Parathyroid adenoma (tissue), 2 donors: ENCODE results near the gene RALGAPA1.

Source experiments
- H2AFZ ChIP-seq: fragments of 300-600 bp; sonication (generic); one replicate; pipeline ENCODE4 v1.7.0; 2017; ENCODE audit warnings: antibody characterized with exemption, mild to moderate bottlenecking
- H3K27ac ChIP-seq: fragments of 300-600 bp; sonication (generic); one replicate; pipeline ENCODE4 v1.7.0; 2017
- H3K27me3 ChIP-seq: fragments of 300-600 bp; sonication (generic); one replicate; pipeline ENCODE4 v1.7.0; 2017; ENCODE audit warnings: low read length; ENCODE audit not compliant: control insufficient read depth, insufficient read depth
- H3K36me3 ChIP-seq: fragments of 300-600 bp; sonication (generic); one replicate; pipeline ENCODE4 v1.7.0; 2017; ENCODE audit warnings: low read length; ENCODE audit not compliant: control insufficient read depth, insufficient read depth
- H3K4me1 ChIP-seq: fragments of 300-600 bp; sonication (generic); one replicate; pipeline ENCODE4 v1.7.0; 2017; ENCODE audit warnings: control low read depth
- H3K4me2 ChIP-seq: fragments of 300-600 bp; sonication (generic); one replicate; pipeline ENCODE4 v1.7.0; 2017; ENCODE audit warnings: low read length
- H3K4me3 ChIP-seq: fragments of 300-600 bp; sonication (generic); one replicate; pipeline ENCODE4 v1.7.0; 2017; ENCODE audit warnings: low read depth, low read length
- H3K79me2 ChIP-seq: fragments of 300-600 bp; sonication (generic); one replicate; pipeline ENCODE4 v1.7.0; 2017; ENCODE audit warnings: control low read depth
- H3K9ac ChIP-seq: fragments of 300-600 bp; sonication (generic); one replicate; pipeline ENCODE4 v1.7.0; 2017; ENCODE audit warnings: mild to moderate bottlenecking
- H3K9me3 ChIP-seq: fragments of 300-600 bp; sonication (generic); one replicate; pipeline ENCODE4 v1.7.0; 2017; ENCODE audit warnings: low read length; ENCODE audit not compliant: control insufficient read depth
- TF ChIP-seq, protein P1 (sequence below): fragments of 300-600 bp; sonication (generic); IDR thresholded peaks from one replicate; pipeline ENCODE4 v1.7.0; 2017; ENCODE audit warnings: antibody characterized with exemption, mild to moderate bottlenecking
- donor health status: primary hyperparathyroidism.

RALGAPA1 gene

DNA sequence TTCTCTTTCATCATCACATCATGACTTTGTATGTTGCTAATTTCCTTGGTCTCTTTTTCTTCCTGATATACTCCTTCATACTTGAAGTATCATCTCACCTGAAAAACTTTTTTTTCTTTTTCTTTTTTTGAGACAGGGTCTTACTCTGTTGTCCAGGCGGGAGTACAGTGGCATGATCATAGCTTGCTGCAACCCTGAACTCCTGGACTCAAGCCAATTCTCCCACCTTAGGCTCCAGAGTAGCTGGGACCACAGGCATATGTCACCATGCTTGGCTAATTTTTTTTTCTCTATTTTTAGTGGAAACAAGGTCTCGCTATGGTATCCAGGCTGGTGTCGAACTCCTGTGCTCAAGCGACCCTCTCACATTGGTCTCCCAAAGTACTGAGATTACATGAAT lies 107.6 kb downstream of the RALGAPA1 start:
- H3K79me2 ChIP-seq: no peaks in the 10 kb centered on the region
- no peak overlapping the region for H3K9ac ChIP-seq
- H3K27me3 ChIP-seq: no peaks in the 10 kb centered on the region
- H3K4me3 ChIP-seq: no peak overlapping the region
- H3K4me1 ChIP-seq: no peaks in the 10 kb centered on the region
- no peak overlapping the region for H3K27ac ChIP-seq
- H3K9me3 ChIP-seq: no peaks in the 10 kb centered on the region
- no peak overlapping the region for H3K4me2 ChIP-seq
- H3K36me3 ChIP-seq: no peaks in the 10 kb centered on the region
- TF ChIP-seq, protein P1, sequence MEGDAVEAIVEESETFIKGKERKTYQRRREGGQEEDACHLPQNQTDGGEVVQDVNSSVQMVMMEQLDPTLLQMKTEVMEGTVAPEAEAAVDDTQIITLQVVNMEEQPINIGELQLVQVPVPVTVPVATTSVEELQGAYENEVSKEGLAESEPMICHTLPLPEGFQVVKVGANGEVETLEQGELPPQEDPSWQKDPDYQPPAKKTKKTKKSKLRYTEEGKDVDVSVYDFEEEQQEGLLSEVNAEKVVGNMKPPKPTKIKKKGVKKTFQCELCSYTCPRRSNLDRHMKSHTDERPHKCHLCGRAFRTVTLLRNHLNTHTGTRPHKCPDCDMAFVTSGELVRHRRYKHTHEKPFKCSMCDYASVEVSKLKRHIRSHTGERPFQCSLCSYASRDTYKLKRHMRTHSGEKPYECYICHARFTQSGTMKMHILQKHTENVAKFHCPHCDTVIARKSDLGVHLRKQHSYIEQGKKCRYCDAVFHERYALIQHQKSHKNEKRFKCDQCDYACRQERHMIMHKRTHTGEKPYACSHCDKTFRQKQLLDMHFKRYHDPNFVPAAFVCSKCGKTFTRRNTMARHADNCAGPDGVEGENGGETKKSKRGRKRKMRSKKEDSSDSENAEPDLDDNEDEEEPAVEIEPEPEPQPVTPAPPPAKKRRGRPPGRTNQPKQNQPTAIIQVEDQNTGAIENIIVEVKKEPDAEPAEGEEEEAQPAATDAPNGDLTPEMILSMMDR: no peak
- no peak overlapping the region for H2AFZ ChIP-seq

DNA sequence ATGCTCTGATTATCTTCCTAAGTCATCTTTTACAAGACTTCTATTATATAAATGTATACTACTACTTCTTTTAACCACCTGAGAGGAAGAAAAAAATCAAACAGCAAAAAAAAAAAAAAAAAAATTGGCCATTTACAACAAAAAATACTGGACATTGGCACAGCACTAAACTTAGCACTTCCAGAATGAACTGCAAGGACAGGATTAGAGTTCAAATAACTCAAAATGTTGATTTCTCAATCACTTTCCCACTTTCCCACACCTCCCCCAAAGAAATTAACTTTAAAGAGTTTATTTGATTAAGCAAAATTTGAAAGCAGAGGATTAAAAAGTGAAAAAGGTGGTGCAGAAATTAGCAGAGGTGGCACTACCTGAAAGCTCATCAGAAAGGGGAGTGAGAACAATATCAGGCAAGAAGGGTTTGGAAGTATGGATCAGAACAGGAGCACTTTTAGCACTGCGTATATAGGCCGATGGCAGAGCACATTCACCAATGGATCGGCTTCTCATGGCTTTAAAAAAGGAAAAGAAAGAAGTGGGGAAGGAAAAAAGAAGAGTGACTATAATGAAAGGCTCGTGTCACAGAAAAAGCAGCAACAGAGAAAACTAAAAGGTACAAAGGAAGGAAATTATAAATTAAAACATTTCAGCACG lies 109.2 kb downstream of the RALGAPA1 start:
- no peak overlapping the region for H3K4me3 ChIP-seq
- peaks cover 3% of the 10 kb centered on the region for H3K4me1 ChIP-seq
- TF ChIP-seq, protein P1: no peak
- H3K27me3 ChIP-seq: no peaks in the 10 kb centered on the region
- no peaks in the 10 kb centered on the region for H3K9me3 ChIP-seq
- no peak overlapping the region for H3K9ac ChIP-seq
- H3K4me2 ChIP-seq: no peak overlapping the region
- no peaks in the 10 kb centered on the region for H3K36me3 ChIP-seq
- H2AFZ ChIP-seq: no peak overlapping the region
- H3K79me2 ChIP-seq: no peaks in the 10 kb centered on the region
- no peak overlapping the region for H3K27ac ChIP-seq

DNA sequence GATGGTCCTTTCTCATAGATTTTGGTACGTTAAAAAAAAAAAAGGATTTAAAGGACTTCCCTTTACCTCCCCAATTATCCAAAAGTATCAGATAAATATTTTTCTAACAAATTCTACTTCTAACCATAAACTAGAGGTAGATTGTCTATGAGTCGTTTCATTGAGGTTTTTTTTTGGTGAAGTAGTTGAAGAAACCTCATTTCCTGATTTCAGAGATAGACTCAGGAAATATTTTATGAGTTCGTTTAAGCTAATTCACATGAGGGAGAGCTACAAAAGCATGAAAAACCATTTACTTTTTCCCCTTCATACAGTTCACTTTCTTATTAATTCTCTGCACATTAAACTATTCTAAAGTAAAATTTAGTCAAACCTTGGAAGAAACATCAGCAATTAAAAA lies 112.5 kb downstream of the RALGAPA1 start:
- Histone ChIP-seq H3K4me1 (peaks cover 3% of the 10 kb centered on the region), H3K4me2 (no peak overlapping the region), H3K9ac (no peak overlapping the region), H2AFZ (no peak overlapping the region), H3K27ac (no peak overlapping the region), H3K4me3 (no peak overlapping the region), H3K36me3 (no peaks in the 10 kb centered on the region), H3K79me2 (no peaks in the 10 kb centered on the region), H3K27me3 (no peaks in the 10 kb centered on the region), H3K9me3 (no peaks in the 10 kb centered on the region)
- TF ChIP-seq, protein P1: no peak

DNA sequence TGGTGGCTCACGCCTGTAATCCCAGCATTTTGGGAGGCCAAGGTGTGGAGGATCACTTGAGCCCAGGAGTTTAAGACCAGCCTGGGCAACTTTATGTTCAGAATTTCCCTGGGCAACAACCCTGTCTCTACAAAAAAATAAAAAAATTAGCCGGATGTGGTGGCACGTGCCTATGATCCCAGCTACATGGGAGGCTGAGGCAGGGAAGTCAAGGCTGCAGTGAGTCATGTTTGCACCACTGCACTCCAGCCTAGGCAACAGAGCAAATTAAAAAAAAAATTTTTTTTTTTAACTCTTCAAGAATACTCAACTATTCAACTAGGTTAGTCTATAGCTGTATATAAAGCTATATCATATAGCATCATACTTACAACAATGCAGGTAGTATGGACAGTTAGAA lies 113.0 kb downstream of the RALGAPA1 start:
- Histone ChIP-seq H2AFZ (no peak overlapping the region), H3K79me2 (no peaks in the 10 kb centered on the region), H3K4me3 (no peak overlapping the region), H3K9ac (no peak overlapping the region), H3K27me3 (no peaks in the 10 kb centered on the region), H3K9me3 (no peaks in the 10 kb centered on the region), H3K27ac (no peak overlapping the region), H3K36me3 (no peaks in the 10 kb centered on the region), H3K4me2 (no peak overlapping the region), H3K4me1 (peaks cover 3% of the 10 kb centered on the region)
- TF ChIP-seq, protein P1: no peak

DNA sequence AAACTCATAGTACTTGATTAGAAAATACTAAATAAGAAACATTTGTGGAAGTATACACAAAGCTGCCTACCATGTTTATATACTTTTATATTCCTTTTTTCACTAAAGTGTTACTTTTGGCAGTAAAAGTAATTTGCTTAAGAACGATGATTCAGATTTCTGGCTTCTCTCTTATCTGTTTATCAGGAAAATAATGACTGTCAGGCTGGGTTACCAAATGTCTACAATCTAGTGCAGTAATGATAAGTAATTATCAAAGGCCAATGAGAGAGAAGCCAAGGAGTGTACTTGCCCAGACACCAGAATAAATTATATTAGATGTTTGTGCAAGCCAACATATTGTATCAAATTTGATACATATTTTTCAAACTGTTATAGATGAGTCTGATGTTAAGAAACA lies 113.4 kb downstream of the RALGAPA1 start:
- no peak overlapping the region for H3K9ac ChIP-seq
- TF ChIP-seq, protein P1: no peak
- no peak overlapping the region for H3K4me2 ChIP-seq
- peaks cover 3% of the 10 kb centered on the region for H3K4me1 ChIP-seq
- no peak overlapping the region for H2AFZ ChIP-seq
- H3K9me3 ChIP-seq: no peaks in the 10 kb centered on the region
- no peak overlapping the region for H3K4me3 ChIP-seq
- no peaks in the 10 kb centered on the region for H3K79me2 ChIP-seq
- no peaks in the 10 kb centered on the region for H3K36me3 ChIP-seq
- no peak overlapping the region for H3K27ac ChIP-seq
- no peaks in the 10 kb centered on the region for H3K27me3 ChIP-seq
